Measurements from ENCODE around the gene RBFA. TPM values are rescaled to one million over a fixed set of nuclear protein-coding genes. Genes with fewer than 3 reads are reported as not detected.

The RBFA gene
- total and polyA plus RNA-seq, 2 of the 13 experiments (the other 11 are each of a cell fraction or from before 2014, with no cell fraction given): 29.7 to 42.4 TPM

DNA sequence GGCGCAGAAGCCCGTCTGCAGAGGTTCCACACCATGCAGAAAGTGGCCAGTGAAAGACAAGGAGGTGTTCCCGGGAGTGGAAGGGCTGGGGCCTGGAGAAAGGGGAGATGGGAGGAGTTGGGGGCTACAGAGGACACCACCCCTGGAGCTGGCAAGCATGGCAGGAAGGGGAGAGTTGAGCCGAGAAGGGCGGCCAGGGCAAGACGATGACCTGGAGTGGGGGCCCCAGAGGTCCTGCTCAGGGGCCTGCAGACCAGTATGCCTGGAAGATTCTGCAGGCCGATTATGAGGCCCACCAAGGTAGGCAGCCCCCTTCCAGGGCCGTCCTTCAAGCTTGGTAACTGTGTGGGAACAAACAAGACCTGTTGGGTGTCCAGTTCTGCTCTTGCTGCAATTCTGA, 33.1 kb downstream of the RBFA start:
- POLR2A ChIA-PET: no interaction called here

More for the DNA sequence above, 33.1 kb downstream of the RBFA start:
- Histone ChIP-seq H3K27me3 (ENCODE audit: control insufficient read depth in 1 of 2, insufficient read depth in 2 of 2, low read length in 2 of 2) (no peaks in the 10 kb centered on the region), H3K4me2 (ENCODE audit: low read depth, low read length) (no peak overlapping the region), H3K4me1 (ENCODE audit: insufficient read depth, low read length) (peaks cover 8% of the 10 kb centered on the region), H2AFZ (ENCODE audit: low read length) (no peak overlapping the region), H3K79me2 (ENCODE audit: insufficient read depth, low read length) (no peaks in the 10 kb centered on the region), H3K4me3 (replicated peaks in 1 of 3; ENCODE audit: insufficient read depth in 1 of 3, low read depth in 2 of 3, low read length in 3 of 3) (no peak overlapping the region), H3K9ac (ENCODE audit: insufficient read depth, low read depth, low read length) (no peak overlapping the region), H3K36me3 (replicated peaks in 1 of 2; ENCODE audit: control insufficient read depth in 1 of 2, insufficient read depth in 2 of 2, low read length in 2 of 2) (no peaks in the 10 kb centered on the region), H3K27ac (ENCODE audit: extremely low read length, insufficient read depth, low read length) (no peak overlapping the region), H4K20me1 (ENCODE audit: insufficient read depth, low read length) (no peaks in the 10 kb centered on the region), H3K9me3 (ENCODE audit: low read length) (no peaks in the 10 kb centered on the region; the same call in 1 of the 2 replicates)
- intact Hi-C loops (cut with micrococcal nuclease; ENCODE audit: unreplicated experiment): no loop called here
- 60% methylated on average over 8 of the region's 8 CpGs for WGBS (ENCODE audit: low lambda C conversion rate)
- ATAC-seq (no peak; the same call in 1 of the 3 replicates), DNase-seq (ENCODE audit: low spot score) (no peak), FAIRE-seq (no peak)
- in situ Hi-C loops (cut with HindIII; ENCODE audit: extremely low pct_ligation_motif_present, low pct_unique_long_range_greater_than_20kb): no loop called here
- TF ChIP-seq GABPA (IDR thresholded peaks at IDR 0.05; ENCODE audit: low read depth, low read length) (no peak), GABPA (CRISPR knock-in tag; IDR thresholded peaks at IDR 0.05; ENCODE audit: low read depth) (no peak), ZHX1 (CRISPR knock-in tag; IDR thresholded peaks at IDR 0.05; ENCODE audit: low read depth) (no peak), RFX3 (CRISPR knock-in tag; IDR thresholded peaks at IDR 0.05) (no peak), ELF1 (CRISPR knock-in tag; IDR thresholded peaks at IDR 0.05) (no peak), ONECUT2 (CRISPR knock-in tag; IDR thresholded peaks at IDR 0.05) (no peak), ZFAT (CRISPR knock-in tag; conservative IDR thresholded peaks at IDR 0.05) (no peak), HNRNPL (IDR thresholded peaks at IDR 0.05; ENCODE audit: low read depth, low read length) (no peak), ZNF451 (CRISPR knock-in tag; IDR thresholded peaks at IDR 0.05) (no peak), RBFOX2 (IDR thresholded peaks at IDR 0.05; ENCODE audit: low read depth, low read length) (no peak), ATF6 (CRISPR knock-in tag; conservative IDR thresholded peaks at IDR 0.05) (no peak), ZNF234 (CRISPR knock-in tag; conservative IDR thresholded peaks at IDR 0.05) (no peak), SMARCC2 (IDR thresholded peaks at IDR 0.05) (no peak), ZNF629 (CRISPR knock-in tag; conservative IDR thresholded peaks at IDR 0.05) (no peak), ZNF616 (CRISPR knock-in tag; IDR thresholded peaks at IDR 0.05; ENCODE audit: low read depth) (no peak), IRX3 (CRISPR knock-in tag; IDR thresholded peaks at IDR 0.05; ENCODE audit: borderline replicate concordance, low read depth) (no peak), ATF7-NPFF (CRISPR knock-in tag; IDR thresholded peaks at IDR 0.05; ENCODE audit: low read depth) (no peak), ZNF747 (CRISPR knock-in tag; IDR thresholded peaks at IDR 0.05; ENCODE audit: borderline replicate concordance) (no peak), HNF4A (CRISPR knock-in tag; IDR thresholded peaks at IDR 0.05) (no peak), ATAD3A (CRISPR knock-in tag; IDR thresholded peaks at IDR 0.05) (no peak)
- TF ChIP-seq, protein P1, sequence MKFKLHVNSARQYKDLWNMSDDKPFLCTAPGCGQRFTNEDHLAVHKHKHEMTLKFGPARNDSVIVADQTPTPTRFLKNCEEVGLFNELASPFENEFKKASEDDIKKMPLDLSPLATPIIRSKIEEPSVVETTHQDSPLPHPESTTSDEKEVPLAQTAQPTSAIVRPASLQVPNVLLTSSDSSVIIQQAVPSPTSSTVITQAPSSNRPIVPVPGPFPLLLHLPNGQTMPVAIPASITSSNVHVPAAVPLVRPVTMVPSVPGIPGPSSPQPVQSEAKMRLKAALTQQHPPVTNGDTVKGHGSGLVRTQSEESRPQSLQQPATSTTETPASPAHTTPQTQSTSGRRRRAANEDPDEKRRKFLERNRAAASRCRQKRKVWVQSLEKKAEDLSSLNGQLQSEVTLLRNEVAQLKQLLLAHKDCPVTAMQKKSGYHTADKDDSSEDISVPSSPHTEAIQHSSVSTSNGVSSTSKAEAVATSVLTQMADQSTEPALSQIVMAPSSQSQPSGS (CRISPR knock-in tag; IDR thresholded peaks at IDR 0.05): no peak
- CTCF ChIA-PET (ENCODE audit: low intra/inter-chr PET ratio, low total read pairs): no interaction called here
- no TSS peak for BruUV-seq (replicated peaks)

Data from HepG2 (cell line).